SK-N-SH (cell line): ENCODE data around the gene KCNT1. TPM values are rescaled to one million over a fixed set of nuclear protein-coding genes. Genes with fewer than 3 reads are reported as not detected.

Source experiments
- CTCF ChIA-PET: fragments of 300-600, 350-600 bp; formaldehyde crosslinking; extraction: SDS; loops from one replicate; lab custom pipeline; 2021; lab: Yijun Ruan, JAX
- POLR2A ChIA-PET: fragments of 350-600 bp; sonication (Branson Sonifier 250); formaldehyde crosslinking; extraction: SDS; loops from one replicate; lab custom pipeline; 2020; ENCODE audit warnings: antibody characterized with exemption, inconsistent platforms; lab: Yijun Ruan, JAX
- DNase-seq: peaks from one replicate; pipeline ENCODE4 v3.0.0; 2012
- H2AFZ ChIP-seq: fragments of 200-600 bp; sonication (generic); 2 replicates; pipeline ENCODE4 v1.8.1; 2016; ENCODE audit warnings: antibody characterized with exemption, mild to moderate bottlenecking, low read depth
- H3F3A ChIP-seq: fragments of 200-600 bp; sonication (generic); replicated peaks from 2 replicates; pipeline ENCODE3; 2016; ENCODE audit warnings: antibody characterized with exemption, mild to moderate bottlenecking; ENCODE audit not compliant: insufficient read depth
- H3K27ac ChIP-seq, 2 experiments: fragments of 200-500 bp in 1 of 2; fragments of 200-600 bp in 1 of 2; sonication (Bioruptor generic) in 1 of 2; sonication (generic), shearing (Covaris generic) in 1 of 2; 2 replicates each; pipeline versions ENCODE4 v1.5.1 to v1.6.1; 2014 to 2016; ENCODE audit warnings: low read depth in 2 of 2, inconsistent platforms in 1 of 2, low read length in 1 of 2, mild to moderate bottlenecking in 1 of 2, mixed read lengths in 1 of 2
- H3K27me3 ChIP-seq: fragments of 200-600 bp; sonication (generic), shearing (Covaris generic); 2 replicates; pipeline ENCODE4 v1.6.1; 2016; ENCODE audit warnings: mixed run types; ENCODE audit not compliant: insufficient read depth
- H3K36me3 ChIP-seq, 2 experiments: fragments of 200-500 bp in 1 of 2; fragments of 200-600 bp in 1 of 2; sonication (Bioruptor generic) in 1 of 2; sonication (generic) in 1 of 2; replicated peaks in 1 of 2; 2 replicates each; pipeline versions ENCODE3 to v1.5.1; 2014 to 2016; ENCODE audit warnings: low read length in 1 of 2, mild to moderate bottlenecking in 1 of 2; ENCODE audit not compliant: insufficient read depth in 2 of 2, control insufficient read depth in 1 of 2
- H3K4me1 ChIP-seq, 2 experiments: fragments of 200-500 bp in 1 of 2; fragments of 200-600 bp in 1 of 2; sonication (Bioruptor generic) in 1 of 2; sonication (generic), shearing (Covaris generic) in 1 of 2; 2 replicates each; pipeline versions ENCODE4 v1.5.1 to v1.6.1; 2014 to 2016; ENCODE audit warnings: low read depth in 1 of 2, low read length in 1 of 2, mixed run types in 1 of 2; ENCODE audit not compliant: insufficient read depth in 2 of 2, control insufficient read depth in 1 of 2
- H3K4me2 ChIP-seq: fragments of 200-600 bp; sonication (generic), shearing (Covaris generic); 2 replicates; pipeline ENCODE4 v1.6.1; 2017; ENCODE audit warnings: mixed run types
- H3K4me3 ChIP-seq, 2 experiments: fragments of 200-500 bp in 1 of 2; fragments of 200-600 bp in 1 of 2; sonication (Bioruptor generic) in 1 of 2; sonication (generic), shearing (Covaris generic) in 1 of 2; 2 replicates each; pipeline versions ENCODE4 v1.5.1 to v1.8.1; 2014 to 2016; ENCODE audit warnings: low read depth in 2 of 2, inconsistent platforms in 1 of 2, low read length in 1 of 2, mild to moderate bottlenecking in 1 of 2, mixed read lengths in 1 of 2, moderate library complexity in 1 of 2
- H3K79me2 ChIP-seq: fragments of 200-600 bp; sonication (generic); 2 replicates; pipeline ENCODE4 v1.8.1; 2017; ENCODE audit warnings: mild to moderate bottlenecking; ENCODE audit not compliant: insufficient read depth
- H3K9ac ChIP-seq: fragments of 200-600 bp; sonication (generic); 2 replicates; pipeline ENCODE4 v1.6.1; 2017; ENCODE audit warnings: mixed run types
- H3K9me2 ChIP-seq: fragments of 200-600 bp; sonication (generic); 2 replicates; pipeline ENCODE4 v1.6.1; 2017; ENCODE audit warnings: mixed run types
- H3K9me3 ChIP-seq: fragments of 200-600 bp; sonication (generic); 2 replicates; pipeline ENCODE4 v1.6.1; 2017; ENCODE audit warnings: mixed run types, mild to moderate bottlenecking, moderate library complexity
- H4K20me1 ChIP-seq: fragments of 200-600 bp; sonication (generic); 2 replicates; pipeline ENCODE4 v1.6.1; 2017; ENCODE audit warnings: mild to moderate bottlenecking, mixed run types; ENCODE audit not compliant: insufficient read depth
- CHD2 ChIP-seq: fragments of 150-350 bp; IDR thresholded peaks from 2 replicates; pipeline ENCODE4 v1.6.1; 2018; ENCODE audit warnings: low read length; ENCODE audit not compliant: partially characterized antibody
- ELF1 ChIP-seq: IDR thresholded peaks from 2 replicates; pipeline ENCODE4 v1.4.0; 2012
- EP300 ChIP-seq, 2 experiments: IDR thresholded peaks; 2 replicates each; pipeline versions ENCODE4 v1.4.0 to v1.6.1; 2012; ENCODE audit warnings: borderline replicate concordance in 1 of 2, low read depth in 1 of 2, low read length in 1 of 2
- EZH2phosphoT487 ChIP-seq: fragments of 200-600 bp; sonication (generic); IDR thresholded peaks from 2 replicates; pipeline ENCODE4 v1.6.1; 2017; ENCODE audit warnings: low read depth, mixed run types, mild to moderate bottlenecking, antibody characterized with exemption, moderate library complexity, borderline replicate concordance
- FOSL2 ChIP-seq: IDR thresholded peaks from 2 replicates; pipeline ENCODE4 v1.4.0; 2012; ENCODE audit warnings: low read depth, mild to moderate bottlenecking, moderate library complexity, borderline replicate concordance
- FOXM1 ChIP-seq: IDR thresholded peaks from 2 replicates; pipeline ENCODE4 v1.4.0; 2012; ENCODE audit warnings: low read depth, mild to moderate bottlenecking
- GATA2 ChIP-seq: sonication (generic); formaldehyde crosslinking; IDR thresholded peaks from 2 replicates; pipeline ENCODE4 v1.5.0; 2020; ENCODE audit warnings: mild to moderate bottlenecking, missing genetic modification reagents
- MXI1 ChIP-seq: IDR thresholded peaks from 2 replicates; pipeline ENCODE4 v1.6.1; 2012; ENCODE audit warnings: mild to moderate bottlenecking, low read depth, low read length, improper control_type of control experiment
- NRF1 ChIP-seq: IDR thresholded peaks from 2 replicates; pipeline ENCODE4 v1.6.1; 2012; ENCODE audit warnings: low read depth, mild to moderate bottlenecking, low read length
- PBX3 ChIP-seq: IDR thresholded peaks from 2 replicates; pipeline ENCODE4; 2012
- POLR2AphosphoS5 ChIP-seq: IDR thresholded peaks from 2 replicates; pipeline ENCODE4 v1.6.1; 2012; ENCODE audit warnings: low read depth, low read length
- SIN3A ChIP-seq: IDR thresholded peaks from 2 replicates; pipeline ENCODE4 v1.6.1; 2012; ENCODE audit warnings: low read depth, mild to moderate bottlenecking, low read length, moderate library complexity, borderline replicate concordance
- SMC3 ChIP-seq: IDR thresholded peaks from 2 replicates; pipeline ENCODE4 v1.6.1; 2012; ENCODE audit warnings: low read depth, low read length, improper control_type of control experiment
- TAF1 ChIP-seq: IDR thresholded peaks from 2 replicates; pipeline ENCODE4 v1.6.1; 2012; ENCODE audit warnings: low read depth, mild to moderate bottlenecking, low read length, moderate library complexity, borderline replicate concordance
- TCF12 ChIP-seq: IDR thresholded peaks from 2 replicates; pipeline ENCODE4 v1.4.0; 2012
- TEAD4 ChIP-seq: IDR thresholded peaks from 2 replicates; pipeline ENCODE4 v1.4.0; 2012; ENCODE audit warnings: mild to moderate bottlenecking, borderline replicate concordance; ENCODE audit not compliant: insufficient read depth
- YY1 ChIP-seq: IDR thresholded peaks from 2 replicates; pipeline ENCODE4 v1.4.0; 2012; ENCODE audit warnings: low read depth, mild to moderate bottlenecking
- WGBS: methylation state at CpG from one replicate; pipeline ENCODE4 v1.1.6; 2017; ENCODE audit warnings: low lambda C conversion rate; 5-methylcytosine and 5-hydroxymethylcytosine counted together
- polyA plus RNA-seq, 3 experiments: library from polyadenylated mRNA; depleted of rRNA; stranded (reverse); fragments of >200 nt; gene quantifications; 2 replicates each; pipeline ENCODE4 v1.2.3, GENCODE V29; 2012
- TF ChIP-seq, protein P1 (sequence below): fragments of 150-350 bp; IDR thresholded peaks from 2 replicates; pipeline ENCODE4 v1.6.1; 2017; ENCODE audit warnings: antibody characterized with exemption, low read length, low read depth, borderline replicate concordance
- TF ChIP-seq, protein P2 (sequence below): IDR thresholded peaks from 2 replicates; pipeline ENCODE4 v1.4.0; 2012; ENCODE audit warnings: low read depth, borderline replicate concordance
- TF ChIP-seq, protein P3 (sequence below): fragments of 150-350 bp; IDR thresholded peaks from 2 replicates; pipeline ENCODE4 v1.6.1; 2016; ENCODE audit warnings: mild to moderate bottlenecking, low read depth, low read length
- TF ChIP-seq, protein P4 (sequence below): IDR thresholded peaks from 2 replicates; pipeline ENCODE4 v1.4.0; 2012; ENCODE audit warnings: low read depth

The KCNT1 gene
- polyA plus RNA-seq, 1 of the 3 experiments (the other 2 are of a cell fraction), result 0.08 TPM

DNA sequence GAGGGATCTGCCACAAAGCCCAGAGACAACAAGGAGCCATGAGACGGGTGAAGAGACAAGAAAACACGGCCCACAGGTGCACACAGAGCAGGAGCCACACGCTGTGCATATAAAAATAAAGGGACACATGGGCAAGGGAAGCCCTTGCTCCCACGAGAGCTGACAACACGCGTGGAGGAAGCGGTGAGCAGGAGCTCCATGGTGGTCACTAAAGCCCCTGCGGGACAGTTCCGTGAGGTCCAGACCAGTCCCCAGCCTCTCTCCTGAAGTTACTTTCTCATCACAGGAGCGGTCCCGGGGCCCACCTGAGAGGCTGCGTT is 114.6 kb downstream of the KCNT1 start:
- WGBS, result 98% methylated on average over 12 of the region's 12 CpGs
- no peak overlapping the region for H2AFZ ChIP-seq
- H4K20me1 ChIP-seq, result no peaks in the 10 kb centered on the region
- POLR2A ChIA-PET, result no interaction called here
- H3K27ac ChIP-seq, result no peak overlapping the region
- H3K4me3 ChIP-seq, result no peak overlapping the region
- peaks cover 29 to 75% of the 10 kb centered on the region in 2 experiments for H3K36me3 ChIP-seq
- no peaks in the 10 kb centered on the region for H3K9me3 ChIP-seq
- CTCF ChIA-PET, result no interaction called here
- H3K27me3 ChIP-seq, result no peaks in the 10 kb centered on the region
- TF ChIP-seq, protein P1, sequence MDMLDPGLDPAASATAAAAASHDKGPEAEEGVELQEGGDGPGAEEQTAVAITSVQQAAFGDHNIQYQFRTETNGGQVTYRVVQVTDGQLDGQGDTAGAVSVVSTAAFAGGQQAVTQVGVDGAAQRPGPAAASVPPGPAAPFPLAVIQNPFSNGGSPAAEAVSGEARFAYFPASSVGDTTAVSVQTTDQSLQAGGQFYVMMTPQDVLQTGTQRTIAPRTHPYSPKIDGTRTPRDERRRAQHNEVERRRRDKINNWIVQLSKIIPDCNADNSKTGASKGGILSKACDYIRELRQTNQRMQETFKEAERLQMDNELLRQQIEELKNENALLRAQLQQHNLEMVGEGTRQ, result no peak
- TF ChIP-seq FOSL2 (no peak), GATA2 (CRISPR knock-in tag) (no peak), TCF12 (no peak), EZH2phosphoT487 (no peak), POLR2AphosphoS5 (no peak), SMC3 (no peak), YY1 (no peak), TAF1 (no peak), NRF1 (no peak)
- TF ChIP-seq, protein P2, sequence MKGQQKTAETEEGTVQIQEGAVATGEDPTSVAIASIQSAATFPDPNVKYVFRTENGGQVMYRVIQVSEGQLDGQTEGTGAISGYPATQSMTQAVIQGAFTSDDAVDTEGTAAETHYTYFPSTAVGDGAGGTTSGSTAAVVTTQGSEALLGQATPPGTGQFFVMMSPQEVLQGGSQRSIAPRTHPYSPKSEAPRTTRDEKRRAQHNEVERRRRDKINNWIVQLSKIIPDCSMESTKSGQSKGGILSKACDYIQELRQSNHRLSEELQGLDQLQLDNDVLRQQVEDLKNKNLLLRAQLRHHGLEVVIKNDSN, result no peak
- TF ChIP-seq, protein P3, sequence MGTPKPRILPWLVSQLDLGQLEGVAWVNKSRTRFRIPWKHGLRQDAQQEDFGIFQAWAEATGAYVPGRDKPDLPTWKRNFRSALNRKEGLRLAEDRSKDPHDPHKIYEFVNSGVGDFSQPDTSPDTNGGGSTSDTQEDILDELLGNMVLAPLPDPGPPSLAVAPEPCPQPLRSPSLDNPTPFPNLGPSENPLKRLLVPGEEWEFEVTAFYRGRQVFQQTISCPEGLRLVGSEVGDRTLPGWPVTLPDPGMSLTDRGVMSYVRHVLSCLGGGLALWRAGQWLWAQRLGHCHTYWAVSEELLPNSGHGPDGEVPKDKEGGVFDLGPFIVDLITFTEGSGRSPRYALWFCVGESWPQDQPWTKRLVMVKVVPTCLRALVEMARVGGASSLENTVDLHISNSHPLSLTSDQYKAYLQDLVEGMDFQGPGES, result no peak
- no peaks in the 10 kb centered on the region for H3K9me2 ChIP-seq
- H3F3A ChIP-seq, result no peaks in the 10 kb centered on the region
- H3K4me2 ChIP-seq, result no peak overlapping the region
- no peak for DNase-seq
- no peak overlapping the region for H3K9ac ChIP-seq
- H3K79me2 ChIP-seq, result no peaks in the 10 kb centered on the region
- H3K4me1 ChIP-seq, result peaks cover 0 to 6% of the 10 kb centered on the region in 2 experiments; a peak in 1 of 4 replicates

DNA sequence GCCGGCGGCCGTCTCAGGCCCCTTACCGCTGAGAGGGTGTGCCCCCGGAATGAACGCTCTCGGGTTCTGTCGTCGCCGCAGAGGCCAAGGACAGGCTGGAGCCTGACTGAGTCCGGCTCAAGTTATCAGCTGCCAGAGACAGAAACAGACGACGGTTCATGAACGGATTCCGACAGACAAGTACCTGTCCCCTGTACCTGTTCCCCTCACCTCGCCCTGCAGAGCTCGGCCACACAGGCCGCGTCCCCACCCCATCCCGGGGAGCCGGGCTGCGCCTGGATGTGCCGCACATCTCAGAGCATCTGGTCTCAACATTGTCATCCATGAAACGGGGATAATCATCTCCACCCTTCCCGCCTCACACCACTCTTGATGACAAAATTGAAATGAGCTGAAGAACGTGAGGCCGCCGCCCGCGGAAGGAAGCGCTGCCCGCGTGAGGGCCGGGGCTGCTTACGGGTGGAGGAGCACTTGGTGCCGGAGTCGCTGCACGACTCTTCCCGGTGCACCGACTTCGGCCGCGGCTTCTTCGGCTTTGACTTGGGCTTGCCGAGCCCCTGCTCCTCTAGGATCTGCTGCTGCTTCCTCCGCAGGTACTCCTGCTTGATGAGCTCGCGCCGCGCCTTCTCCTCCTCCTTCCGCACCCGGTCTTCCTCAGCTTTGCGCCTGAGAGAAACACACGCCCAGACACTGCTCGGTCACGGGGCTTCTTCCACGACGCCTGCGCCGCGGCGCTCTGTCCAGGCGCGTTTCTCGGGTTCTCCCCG is 116.1 kb downstream of the KCNT1 start:
- H2AFZ ChIP-seq, result no peak overlapping the region
- H3K9ac ChIP-seq, result no peak overlapping the region
- H3K36me3 ChIP-seq, result peaks cover 26 to 78% of the 10 kb centered on the region in 2 experiments
- ChIA-PET CTCF (interaction anchor here (0.9 kb wide), 1 partner anchor 21 kb away, joined by 5 read pairs; no protein-coding TSS in a partner anchor), POLR2A (no interaction called here)
- H3K27me3 ChIP-seq, result no peaks in the 10 kb centered on the region
- no peaks in the 10 kb centered on the region for H3K9me2 ChIP-seq
- DNase-seq, result no peak
- no peak overlapping the region for H3K4me3 ChIP-seq
- no peaks in the 10 kb centered on the region for H3F3A ChIP-seq
- no peak overlapping the region for H3K27ac ChIP-seq
- 96% methylated on average over 66 of the region's 66 CpGs for WGBS
- peaks cover 4% of the 10 kb centered on the region; the same call in 1 of the 2 replicates for H3K79me2 ChIP-seq
- H3K9me3 ChIP-seq, result no peaks in the 10 kb centered on the region
- no peaks in the 10 kb centered on the region for H3K4me1 ChIP-seq
- no peak overlapping the region for H3K4me2 ChIP-seq
- H4K20me1 ChIP-seq, result no peaks in the 10 kb centered on the region
- no peak for TF ChIP-seq FOXM1
- no peak for TF ChIP-seq GATA2 (CRISPR knock-in tag)
- no peak for TF ChIP-seq EP300 (IDR thresholded peaks at IDR 0.05; ENCODE audit: borderline replicate concordance in 1 of 2, low read depth in 1 of 2, low read length in 1 of 2)
- no peak for TF ChIP-seq SIN3A
- no peak for TF ChIP-seq NRF1
- no peak for TF ChIP-seq PBX3
- TF ChIP-seq TEAD4, result no peak
- no peak for TF ChIP-seq ELF1
- TF ChIP-seq FOSL2, result no peak
- TF ChIP-seq, protein P4, sequence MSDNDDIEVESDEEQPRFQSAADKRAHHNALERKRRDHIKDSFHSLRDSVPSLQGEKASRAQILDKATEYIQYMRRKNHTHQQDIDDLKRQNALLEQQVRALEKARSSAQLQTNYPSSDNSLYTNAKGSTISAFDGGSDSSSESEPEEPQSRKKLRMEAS, result no peak
- TF ChIP-seq, protein P2, result no peak
- no peak for TF ChIP-seq EZH2phosphoT487
- no peak for TF ChIP-seq MXI1
- TF ChIP-seq CHD2, result no peak
- no peak for TF ChIP-seq POLR2AphosphoS5
